ENCODE measurements around the gene PLEKHA1. TPM values are rescaled to one million over a fixed set of nuclear protein-coding genes. Genes with fewer than 3 reads are reported as not detected.

PLEKHA1 gene
- total and polyA plus RNA-seq, 2 of the 4 experiments (the other 2 are of a cell fraction) = 7.2 to 9.5 TPM

GRCh38 chr10:122454071-122454470 lies 79.6 kb downstream of the PLEKHA1 start:
- dilution Hi-C loops (cut with HindIII; ENCODE audit: low sequenced_read_pairs, unreplicated experiment) (no loop called here), intact Hi-C loops (cut with micrococcal nuclease) (no loop called here), in situ Hi-C loops (cut with MboI; ENCODE audit: low sequenced_read_pairs) (loop anchor here (10.0 kb wide), 1 partner anchor 111 kb away; the partner anchor contains the start of gene DMBT1)
- WGBS, 2 experiments (ENCODE audit: extremely low coverage in 2 of 2, insufficient read length in 1 of 2) = no CpG with 5 or more reads among the region's 3 CpGs
- no peak overlapping the region for H3K18ac ChIP-seq (ENCODE audit: low read depth, low read length)
- H2AFZ ChIP-seq (replicated peaks; ENCODE audit: low read length, poor library complexity) = no peak overlapping the region
- H2BK15ac ChIP-seq (ENCODE audit: low read depth, low read length) = no peak overlapping the region
- POLR2A ChIA-PET (ENCODE audit: unreplicated experiment) = no interaction called here
- ATAC-seq (ENCODE audit: low read depth) (0 out of 2 replicates have a peak, but pooled peaks have one; percentile 42), DNase-seq (no peak)
- H4K91ac ChIP-seq (ENCODE audit: insufficient read depth, low read depth, low read length) = peak overlapping the region; percentile 61; the same call in 1 of the 2 replicates
- no peak overlapping the region for H3K4me3 ChIP-seq (ENCODE audit: insufficient read depth, low read depth, low read length)
- peak overlapping the region; percentile 48 for H2BK120ac ChIP-seq (ENCODE audit: low read depth, low read length)
- H2AK9ac ChIP-seq (replicated peaks; ENCODE audit: low read depth, low read length, poor library complexity) = no peak overlapping the region
- peak overlapping the region; percentile 22; the same call in 1 of the 2 replicates for H3K56ac ChIP-seq (ENCODE audit: extremely low read depth, insufficient read depth, low read length)
- H3K4me2 ChIP-seq (ENCODE audit: low read depth, low read length) = no peak overlapping the region
- no peaks in the 10 kb centered on the region for H4K20me1 ChIP-seq (ENCODE audit: insufficient read depth, low read length)
- no peak overlapping the region; the same call in 1 of the 2 replicates for H2BK20ac ChIP-seq (ENCODE audit: low read depth, low read length)
- no peak overlapping the region for H3K23ac ChIP-seq (ENCODE audit: low read depth, low read length)
- TF ChIP-seq MAZ (IDR thresholded peaks at IDR 0.05; ENCODE audit: borderline replicate concordance, low read depth, low read length) = no peak
- TF ChIP-seq MAFK (IDR thresholded peaks at IDR 0.05; ENCODE audit: low read depth, low read length) = no peak
- TF ChIP-seq CEBPB (IDR thresholded peaks at IDR 0.05; ENCODE audit: low read depth, low read length) = no peak
- TF ChIP-seq MXI1 (IDR thresholded peaks at IDR 0.05; ENCODE audit: borderline replicate concordance, low read depth, low read length) = no peak
- H4K5ac ChIP-seq (ENCODE audit: low read depth, low read length) = peak overlapping the region; percentile 44; the same call in 1 of the 2 replicates
- H4K8ac ChIP-seq (ENCODE audit: low read depth in 2 of 2, low read length in 2 of 2) = no peak overlapping the region; a peak in 1 of 4 replicates
- H3K14ac ChIP-seq (replicated peaks; ENCODE audit: low read depth, low read length) = no peak overlapping the region
- no peak overlapping the region for H3K27ac ChIP-seq (ENCODE audit: insufficient read depth, low read length)
- H3K4ac ChIP-seq (ENCODE audit: low read depth, low read length) = no peak overlapping the region
- CTCF ChIA-PET = interaction anchor here (0.7 to 3.1 kb wide), 2 partner anchors 93 to 112 kb away, joined by 4 to 14 read pairs; no protein-coding TSS in a partner anchor
- H2BK5ac ChIP-seq (ENCODE audit: low read depth, low read length, poor library complexity, severe bottlenecking) = no peak overlapping the region
- peaks cover 4% of the 10 kb centered on the region for H3K4me1 ChIP-seq (ENCODE audit: control insufficient read depth, insufficient read depth, low read length)
- H3K9me3 ChIP-seq (ENCODE audit: control insufficient read depth, insufficient read depth, low read length) = no peaks in the 10 kb centered on the region
- no peak overlapping the region for H2AK5ac ChIP-seq (ENCODE audit: low read depth, low read length)
- no peaks in the 10 kb centered on the region for H3K36me3 ChIP-seq (ENCODE audit: control insufficient read depth, insufficient read depth, low read length)
- peaks cover 4% of the 10 kb centered on the region; the same call in 1 of the 2 replicates for H3K9me1 ChIP-seq (ENCODE audit: insufficient read depth, low read length)
- peaks cover 2% of the 10 kb centered on the region for H3K27me3 ChIP-seq (ENCODE audit: control insufficient read depth, insufficient read depth, low read length)
- H3K9ac ChIP-seq (ENCODE audit: low read depth, low read length) = no peak overlapping the region
- no TSS peak for BruUV-seq (replicated peaks)
- no peaks in the 10 kb centered on the region for H3K79me1 ChIP-seq (ENCODE audit: low read depth in 1 of 2, low read length in 2 of 2)
